GM18526 (cell line): ENCODE data around the gene MAPK7.

ENCODE experiments used
- POLR2A ChIP-seq: IDR thresholded peaks from 3 replicates; pipeline ENCODE4 v1.6.1; 2011; ENCODE audit not compliant: insufficient read length; ENCODE audit errors: extremely low read depth

The MAPK7 gene

GRCh38 chr17:19338031-19338990 lies 40.0 kb upstream of the MAPK7 start:
- TF ChIP-seq POLR2A: no peak

DNA sequence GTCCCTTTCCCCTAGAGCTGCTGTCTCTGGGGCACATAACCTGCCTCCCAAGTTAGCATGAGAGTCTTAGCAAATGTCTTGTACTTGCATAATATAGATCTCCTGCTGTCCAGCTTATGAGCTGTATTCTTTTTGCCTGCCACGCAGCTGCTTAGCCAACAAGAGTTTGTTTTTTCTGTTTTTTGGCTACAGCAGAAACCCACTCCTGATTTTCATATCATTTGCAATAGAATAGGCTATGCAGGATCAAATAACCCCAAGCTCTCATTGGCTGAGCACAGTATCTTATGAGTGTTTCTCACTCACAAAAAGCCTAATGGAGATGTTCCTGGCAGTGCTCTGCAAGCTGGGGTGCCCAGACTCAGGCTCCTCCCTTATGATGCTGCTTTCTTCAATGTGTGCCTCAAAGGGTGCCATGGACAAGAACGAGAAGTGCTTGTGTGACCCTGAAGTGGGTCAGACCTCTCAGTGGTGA lies 38.9 kb upstream of the MAPK7 start:
- TF ChIP-seq POLR2A: no peak

DNA sequence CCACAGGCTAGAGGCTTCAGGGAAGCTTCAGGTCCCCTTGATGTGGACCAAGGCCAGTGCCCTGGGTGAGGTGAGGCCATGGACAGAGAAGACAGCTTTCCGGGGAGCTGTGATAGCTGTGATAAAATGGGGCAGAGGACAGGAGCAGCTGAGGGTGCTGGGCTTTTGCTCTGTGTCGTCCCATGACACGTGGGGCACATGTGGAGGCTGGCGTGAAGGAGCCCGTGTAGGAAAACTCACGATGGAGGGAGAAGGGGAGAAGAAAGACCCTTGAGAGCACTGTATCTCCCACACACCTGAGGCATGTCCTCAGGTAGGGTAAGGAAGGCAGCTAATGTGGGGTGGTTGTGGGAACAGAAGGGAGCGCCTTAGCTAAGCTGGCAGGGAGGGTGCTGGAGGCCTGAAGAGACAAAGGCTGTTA lies 37.1 kb upstream of the MAPK7 start:
- TF ChIP-seq POLR2A: no peak

DNA sequence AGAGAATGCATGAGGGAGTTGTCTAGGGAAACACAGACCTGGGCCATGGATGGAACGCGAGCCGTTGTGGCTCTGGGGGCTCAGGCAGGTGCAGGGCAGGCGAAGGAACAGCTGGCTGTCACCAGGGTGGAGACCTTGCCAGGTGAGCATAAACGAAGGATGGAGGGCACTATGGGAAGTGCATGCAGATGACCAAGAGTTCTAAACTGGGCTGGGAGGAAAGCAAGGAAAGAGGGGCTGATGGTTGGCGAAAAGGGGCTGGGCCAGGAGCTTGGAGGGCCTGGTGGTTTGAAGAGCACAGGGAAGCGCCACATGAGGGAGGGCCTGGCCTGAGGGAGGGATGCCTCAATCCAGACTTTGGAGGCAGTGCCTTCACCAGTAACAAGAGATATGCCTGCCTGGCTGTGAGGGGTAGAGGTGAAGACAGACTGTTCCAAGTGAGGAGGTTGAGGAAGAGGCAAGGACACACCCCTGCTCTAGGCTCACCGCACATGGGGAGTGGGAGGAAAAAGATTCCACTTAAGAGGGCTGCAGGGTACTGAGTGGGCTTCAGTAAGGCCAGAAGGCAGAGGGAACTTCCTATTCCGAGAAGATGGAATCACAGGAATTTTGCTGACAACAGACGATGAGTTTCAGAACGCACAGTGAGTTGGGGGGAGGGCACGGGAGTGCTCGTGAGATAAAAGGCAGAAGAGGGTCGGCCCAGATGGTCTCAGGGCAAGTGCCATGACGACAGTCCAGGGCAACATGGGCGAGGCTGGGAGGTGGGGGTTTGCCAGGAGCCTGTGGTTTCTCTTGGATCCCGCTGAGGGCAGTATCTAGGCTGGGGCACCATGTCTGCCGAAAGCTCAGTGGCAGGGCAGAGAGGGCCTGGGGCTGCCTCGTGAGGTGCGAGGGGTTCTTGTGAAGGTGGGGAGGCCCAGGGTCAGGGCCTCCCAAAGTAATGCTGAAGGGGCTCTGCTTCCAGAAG lies 36.4 kb upstream of the MAPK7 start:
- no peak for TF ChIP-seq POLR2A

DNA sequence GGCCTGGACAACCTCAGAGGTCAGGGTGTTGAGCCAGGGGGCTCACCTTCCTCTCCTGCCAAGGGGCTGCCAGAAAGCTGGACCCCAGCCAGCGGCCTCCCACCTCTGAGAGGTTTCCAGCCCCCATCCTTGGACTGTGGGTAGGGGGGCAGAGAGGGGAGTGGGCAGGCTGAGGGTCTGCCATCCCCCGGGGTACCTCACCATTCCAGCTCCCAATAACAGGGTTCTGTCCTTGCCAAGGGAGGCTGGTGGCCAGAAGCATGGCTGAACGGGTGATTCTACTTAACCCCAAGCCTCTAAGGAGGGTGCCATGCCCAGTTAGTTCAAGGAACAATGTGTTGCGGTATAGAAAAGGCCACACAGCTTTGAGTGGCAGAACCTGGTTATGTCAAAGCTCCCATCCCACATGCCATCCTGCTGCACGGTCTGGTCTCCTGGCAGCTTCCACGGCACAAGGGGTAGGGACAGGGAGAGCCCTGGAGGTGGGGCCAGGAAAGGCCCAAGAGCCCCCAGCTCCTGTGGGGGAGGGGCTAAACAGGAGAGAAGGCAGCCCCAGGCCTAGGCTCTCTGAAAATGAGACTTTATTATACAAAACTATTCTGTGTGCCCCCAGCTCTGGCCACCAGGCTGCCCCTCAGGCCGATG lies 35.6 kb upstream of the MAPK7 start:
- no peak for TF ChIP-seq POLR2A

DNA sequence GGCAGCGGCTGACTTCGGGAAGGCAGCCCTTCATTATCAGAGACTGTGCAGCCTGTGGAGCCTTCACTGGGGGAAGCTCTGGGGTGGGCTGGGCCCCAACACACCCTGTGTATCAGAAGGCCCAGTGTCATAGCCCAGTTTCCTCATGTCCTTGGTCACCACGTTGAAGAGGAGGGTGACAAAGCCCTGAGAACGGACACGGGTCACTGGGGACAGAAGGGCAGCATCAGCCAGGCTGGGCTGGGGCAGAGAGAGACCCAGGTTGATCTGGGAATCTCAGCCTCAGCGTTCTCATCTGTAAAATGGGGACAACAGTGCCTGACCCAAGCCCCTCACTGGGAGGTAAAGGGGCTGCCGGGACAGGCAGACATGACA lies 35.1 kb upstream of the MAPK7 start:
- no peak for TF ChIP-seq POLR2A

DNA sequence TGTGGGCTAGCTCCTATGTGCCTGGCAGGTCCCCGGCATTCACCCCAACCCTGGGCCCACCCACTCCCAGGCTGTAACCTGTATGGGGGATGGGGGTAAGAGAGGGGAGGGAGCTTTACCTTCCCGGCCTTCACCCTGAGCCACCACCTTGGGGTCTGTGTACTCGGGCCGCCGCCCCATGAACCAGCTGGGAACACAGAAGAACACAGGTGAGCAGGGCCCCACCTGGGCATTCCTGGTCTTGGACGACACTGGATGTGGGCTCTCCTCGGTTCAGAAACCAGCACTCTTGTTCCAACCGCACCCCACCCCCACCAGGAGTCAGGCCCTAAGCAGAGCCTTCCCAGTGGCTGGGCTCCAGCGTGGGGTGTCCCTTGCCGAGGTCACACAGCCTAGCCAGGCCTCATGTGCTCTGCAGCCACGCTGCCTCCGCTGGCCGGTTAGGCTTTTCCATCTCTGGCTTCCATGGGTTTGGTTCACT lies 34.6 kb upstream of the MAPK7 start:
- no peak for TF ChIP-seq POLR2A

DNA sequence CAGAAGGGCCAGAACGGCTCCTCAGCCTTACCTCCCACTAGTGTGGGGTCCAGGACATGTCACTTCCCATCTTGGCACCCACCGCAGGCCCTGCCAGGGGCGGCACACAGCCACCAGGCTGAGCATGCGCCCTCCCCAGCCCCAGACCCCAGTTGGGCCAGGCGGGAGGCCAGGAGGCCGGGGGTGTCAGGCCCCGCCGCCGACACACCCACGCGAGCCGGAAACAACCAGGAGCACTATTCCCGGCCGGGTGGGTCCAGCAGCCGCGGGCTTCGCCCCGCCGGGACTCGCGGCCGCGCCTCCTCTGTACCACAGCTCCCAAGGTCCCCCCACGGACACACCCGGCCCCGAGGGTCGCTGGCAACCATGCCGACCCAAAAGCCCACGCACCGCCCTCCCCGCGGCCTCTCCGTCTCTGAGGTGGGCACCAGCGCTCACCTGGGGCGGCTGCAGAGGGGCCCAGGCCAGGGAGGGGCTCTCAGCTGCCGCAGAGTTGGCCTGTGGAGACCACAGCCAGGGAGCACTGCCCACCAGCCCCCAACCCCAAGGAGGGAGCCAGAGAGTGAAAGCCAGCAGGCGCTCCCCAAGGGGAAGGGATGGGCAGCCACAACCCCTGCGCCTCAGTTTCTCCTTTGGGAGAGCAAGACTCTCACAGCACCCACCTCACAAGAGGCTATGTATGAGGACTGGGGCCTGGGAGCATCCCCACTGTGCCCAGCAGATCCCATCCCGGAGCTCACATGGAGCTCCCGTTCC lies 33.8 kb upstream of the MAPK7 start:
- TF ChIP-seq POLR2A: no peak

GRCh38 chr17:19345067-19345460 lies 33.2 kb upstream of the MAPK7 start:
- TF ChIP-seq POLR2A: no peak

DNA sequence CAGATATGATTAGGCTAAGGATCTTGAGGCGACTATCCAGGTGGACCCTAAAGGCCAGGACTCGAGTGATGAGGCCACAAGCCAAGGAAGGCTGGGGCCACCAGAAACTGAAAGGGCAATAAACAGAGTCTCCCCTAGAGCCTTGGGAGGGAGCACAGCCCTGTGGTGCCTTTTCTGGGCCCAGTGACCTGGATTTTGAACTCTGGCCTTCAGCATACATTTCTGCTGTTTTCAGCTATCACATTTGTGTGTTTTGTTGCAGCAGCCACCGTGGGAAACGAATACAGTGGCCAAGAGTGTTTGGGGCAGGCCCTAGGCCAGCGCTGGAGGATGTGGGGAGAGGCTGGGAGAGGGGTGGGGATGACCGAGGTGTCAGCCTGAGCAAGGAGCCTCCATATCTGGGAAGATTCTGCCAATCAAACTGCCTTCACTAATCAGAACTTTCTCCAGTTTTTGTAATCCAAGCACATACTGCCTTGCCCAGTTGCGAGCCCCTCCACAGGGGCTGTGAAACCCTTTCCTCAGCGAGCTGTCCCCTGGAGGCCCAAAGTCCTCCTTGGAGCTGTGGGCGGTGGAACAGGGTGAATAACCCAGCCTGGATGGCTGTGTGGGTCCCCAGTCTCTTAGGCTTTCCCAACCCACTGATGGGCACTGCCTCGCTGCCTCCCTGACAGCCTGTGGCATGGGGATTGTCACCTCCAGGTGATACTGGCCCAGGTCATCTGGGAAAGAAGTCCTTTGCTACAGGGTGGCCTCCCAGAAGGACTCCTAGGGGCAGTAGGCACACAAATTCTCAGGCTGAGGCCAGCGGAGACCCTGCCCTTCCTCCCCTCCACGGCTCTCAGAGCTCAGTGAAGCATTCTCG lies 32.6 kb upstream of the MAPK7 start:
- TF ChIP-seq POLR2A: no peak

DNA sequence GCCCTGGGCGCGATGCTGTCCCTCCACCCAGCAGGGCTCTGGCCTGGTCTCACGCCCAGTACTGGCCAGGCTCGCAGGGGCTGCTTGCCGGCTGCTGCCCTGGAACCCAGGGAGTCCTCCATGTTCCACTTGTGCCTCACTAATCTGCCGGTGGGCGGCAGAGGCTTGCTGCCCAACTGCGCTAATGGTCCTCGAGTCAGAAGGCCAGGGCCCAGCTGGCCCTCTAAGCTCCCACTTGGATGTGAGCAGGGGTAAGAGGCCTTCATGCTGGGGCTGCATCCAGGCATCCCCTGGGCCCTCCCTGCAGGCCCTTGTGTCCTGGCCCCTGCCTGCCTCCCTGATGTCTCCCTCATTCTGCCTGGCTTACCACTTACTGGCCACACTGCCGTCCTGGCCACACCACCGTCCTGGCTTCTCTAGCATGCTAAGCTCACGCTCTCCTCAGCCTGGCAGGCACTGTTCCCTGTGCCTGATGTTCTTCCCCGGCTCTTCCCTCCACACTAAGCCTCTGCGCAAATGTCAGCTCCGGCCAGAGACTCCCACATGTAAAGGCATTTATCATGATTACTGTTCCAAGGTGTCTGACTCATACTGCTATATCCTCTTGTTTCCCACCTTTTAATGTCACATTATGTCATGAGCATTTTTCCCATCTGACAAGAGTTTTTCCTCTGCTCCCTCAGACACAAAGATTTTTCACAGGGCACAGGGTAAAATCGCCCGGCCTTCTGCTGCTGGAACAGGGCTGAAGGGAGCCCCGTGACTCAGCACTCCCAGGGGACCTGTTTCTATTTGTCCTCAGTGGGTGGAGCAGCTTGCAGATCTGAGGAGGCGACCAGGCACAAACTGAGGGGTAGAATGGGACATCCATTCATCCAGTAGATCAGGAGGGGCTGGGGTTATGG lies 31.7 kb upstream of the MAPK7 start:
- TF ChIP-seq POLR2A: no peak

- TF ChIP-seq POLR2A: no peak
Measured at GRCh38 chr17:19347323-19348080, 30.8 kb upstream of the MAPK7 start.

GRCh38 chr17:19348081-19348650 lies 30.1 kb upstream of the MAPK7 start:
- no peak for TF ChIP-seq POLR2A
